B cell (primary cell): ENCODE measurements around the gene XRRA1. TPM values are rescaled to one million over a fixed set of nuclear protein-coding genes. Genes with fewer than 3 reads are reported as not detected.

Experiments used
- polyA plus RNA-seq: library from polyadenylated mRNA; depleted of rRNA; stranded (reverse); fragments of >200 nt; gene quantifications from 2 replicates; pipeline ENCODE4 v1.2.3, GENCODE V29; 2012
- small RNA-seq: library from RNA; depleted of rRNA; stranded (forward); fragments of <200 nt; gene quantifications from one replicate; pipeline ENCODE3, GENCODE V24; 2012; ENCODE audit warnings: low replicate concordance, low read depth; ENCODE audit not compliant: insufficient read length
- total RNA-seq, 2 donors: library from RNA; stranded (reverse); fragments of 120-200 nt in 1 of 2; gene quantifications; 1 replicate in 1 of 2; 2 replicates in 1 of 2; pipeline versions ENCODE4 v1.2.3 to v1.2.4, GENCODE V29; 2013 to 2022

XRRA1 gene
- total and polyA plus RNA-seq, 2 donors (not counting 1 experiment from before 2014, with no cell fraction given), result 6.9 to 80.8 TPM

Small RNA genes lying within 50 kb of the gene (small RNA-seq; reads per million reads assigned to genes)
- gene RN7SL239P (not detected), gene RNU6-216P (not detected)

Other genes with a start within 250 kb of the XRRA1 start
- not detected in 2 replicates for gene CHRDL2, start 217.7 kb downstream of the XRRA1 start, total RNA-seq
- gene CHRDL2, start 217.7 kb downstream of the XRRA1 start, polyA plus RNA-seq, result 0.24 TPM in 1 of 2 replicates, not detected in the other
- gene RNF169, start 200.2 kb downstream of the XRRA1 start, total RNA-seq, result 27.3 and 28.4 TPM in 2 replicates
- gene RNF169, start 200.2 kb downstream of the XRRA1 start, polyA plus RNA-seq, result 6.7 and 8.9 TPM in 2 replicates
- 98.5 and 106 TPM in 2 replicates for gene SPCS2, start 175 bp upstream of the XRRA1 start, total RNA-seq
- 17.8 and 19.1 TPM in 2 replicates for gene SPCS2, start 175 bp upstream of the XRRA1 start, polyA plus RNA-seq
- gene NEU3, start 39.8 kb upstream of the XRRA1 start, total RNA-seq, result 15.2 and 17.0 TPM in 2 replicates
- gene NEU3, start 39.8 kb upstream of the XRRA1 start, polyA plus RNA-seq, result 13.0 and 17.4 TPM in 2 replicates
- not detected in 2 replicates for gene OR2AT4, start 147.8 kb upstream of the XRRA1 start, total RNA-seq
- not detected in 2 replicates for gene OR2AT4, start 147.8 kb upstream of the XRRA1 start, polyA plus RNA-seq
- gene SLCO2B1, start 202.0 kb upstream of the XRRA1 start, total RNA-seq, result 1.2 and 1.3 TPM in 2 replicates
- not detected in 2 replicates for gene SLCO2B1, start 202.0 kb upstream of the XRRA1 start, polyA plus RNA-seq